ENCODE results near the gene PRM3. TPM values are rescaled to one million over a fixed set of nuclear protein-coding genes. Genes with fewer than 3 reads are reported as not detected.

The PRM3 gene
- total RNA-seq, 1 donor from 2014 or later, result not detected

- H3K4me1 ChIP-seq, result peaks cover 10 to 25% of the 10 kb centered on the region in 2 donors
- H3K27ac ChIP-seq, result peak overlapping the region; percentile 90 to 96
- peak overlapping the region; percentile 79 to 80 for H3K4me3 ChIP-seq
- H3K36me3 ChIP-seq, result no peaks in the 10 kb centered on the region
- no peaks in the 10 kb centered on the region for H3K9me3 ChIP-seq
- DNase-seq (ENCODE audit: low spot score in 2 of 2), result peak in 1 of 2 donors; percentile 87
- TF ChIP-seq CTCF (IDR thresholded peaks at IDR 0.05), result peak; percentile 68 to 84 (median 73)
- intact Hi-C loops (cut with DNase I), result loop anchor here (2.0 to 10.0 kb wide), 5 partner anchors 101 to 520 kb away; partner anchors contain the start of gene SNN
- no peaks in the 10 kb centered on the region for H3K27me3 ChIP-seq
These were observed 16.1 kb downstream of the PRM3 start for GRCh38 chr16:11257131-11257938.

- DNase-seq (ENCODE audit: low spot score in 2 of 2), result peak in 1 of 2 donors; percentile 84
These were observed 16.7 kb downstream of the PRM3 start for GRCh38 chr16:11256661-11257130.

GRCh38 chr16:11255737-11256660 lies 17.4 kb downstream of the PRM3 start, which contains the start of gene SOCS1:
SOCS1 (minus strand) TSS chr16:11256204; CDS start chr16:11255478, 726 bp downstream.
- H3K27ac ChIP-seq, result peak within 1 kb of the TSS; percentile 90 to 96
- no peaks in the 10 kb centered on the region for H3K27me3 ChIP-seq
- no peaks in the 10 kb centered on the region for H3K9me3 ChIP-seq
- H3K36me3 ChIP-seq, result no peaks in the 10 kb centered on the region
- intact Hi-C loops (cut with DNase I), result loop anchor here (1.0 to 10.0 kb wide), 6 partner anchors 103 to 519 kb away; partner anchors contain the start of gene SNN
- peak within 1 kb of the TSS; percentile 79 to 80 for H3K4me3 ChIP-seq
- DNase-seq (ENCODE audit: low spot score in 2 of 2), result peak; percentile 43 to 89
- peaks cover 10 to 25% of the 10 kb centered on the region in 2 donors for H3K4me1 ChIP-seq
- TF ChIP-seq CTCF (IDR thresholded peaks at IDR 0.05), result peak; percentile 84 to 97 (median 88)

More at GRCh38 chr16:11256661-11257130, 16.7 kb downstream of the PRM3 start:
- intact Hi-C loops (cut with DNase I), result loop anchor here (2.0 to 10.0 kb wide), 5 partner anchors 102 to 519 kb away; partner anchors contain the start of gene SNN
- TF ChIP-seq CTCF (IDR thresholded peaks at IDR 0.05), result no peak
- Histone ChIP-seq H3K27me3 (no peaks in the 10 kb centered on the region), H3K27ac (peak overlapping the region; percentile 90 to 96), H3K4me1 (peaks cover 10 to 25% of the 10 kb centered on the region in 2 donors), H3K9me3 (no peaks in the 10 kb centered on the region), H3K36me3 (no peaks in the 10 kb centered on the region), H3K4me3 (peak overlapping the region; percentile 79 to 80)

- peaks cover 10 to 25% of the 10 kb centered on the region in 2 donors for H3K4me1 ChIP-seq
- no peaks in the 10 kb centered on the region for H3K27me3 ChIP-seq
- no peaks in the 10 kb centered on the region for H3K36me3 ChIP-seq
- no peaks in the 10 kb centered on the region for H3K9me3 ChIP-seq
- intact Hi-C loops (cut with DNase I), result loop anchor here (1.0 to 10.0 kb wide), 5 partner anchors 120 to 518 kb away; partner anchors contain the start of gene SNN
- TF ChIP-seq CTCF (IDR thresholded peaks at IDR 0.05), result no peak
- peak overlapping the region; percentile 79 to 80 for H3K4me3 ChIP-seq
- H3K27ac ChIP-seq, result peak overlapping the region; percentile 51 to 90
- no peak for DNase-seq (ENCODE audit: low spot score in 2 of 2)
These were observed 18.3 kb downstream of the PRM3 start for GRCh38 chr16:11254913-11255736.

Measured in ascending aorta (tissue), 2 donors.